Gastrocnemius medialis (tissue), 4 donors: ENCODE results near the gene ARF1.

Experiments used
- POLR2A ChIP-seq, 2 donors: fragments of 450-650 bp; IDR thresholded peaks; one replicate each; pipeline ENCODE4 v1.6.1; 2017; ENCODE audit warnings: antibody characterized with exemption in 2 of 2, mild to moderate bottlenecking in 2 of 2, moderate library complexity in 2 of 2
- TF ChIP-seq, protein P1 (sequence below), 5 experiments: fragments of 450-650 bp in 3 of 5; fragments of 200-600 bp in 2 of 5; sonication (generic) in 2 of 5; IDR thresholded peaks in 4 of 5; conservative IDR thresholded peaks in 1 of 5; 1 replicate in 4 of 5; 2 replicates in 1 of 5; pipeline ENCODE4 v1.5.1; 2016 to 2019; ENCODE audit warnings: antibody characterized with exemption in 5 of 5, mild to moderate bottlenecking in 3 of 5, moderate library complexity in 3 of 5

DNA sequence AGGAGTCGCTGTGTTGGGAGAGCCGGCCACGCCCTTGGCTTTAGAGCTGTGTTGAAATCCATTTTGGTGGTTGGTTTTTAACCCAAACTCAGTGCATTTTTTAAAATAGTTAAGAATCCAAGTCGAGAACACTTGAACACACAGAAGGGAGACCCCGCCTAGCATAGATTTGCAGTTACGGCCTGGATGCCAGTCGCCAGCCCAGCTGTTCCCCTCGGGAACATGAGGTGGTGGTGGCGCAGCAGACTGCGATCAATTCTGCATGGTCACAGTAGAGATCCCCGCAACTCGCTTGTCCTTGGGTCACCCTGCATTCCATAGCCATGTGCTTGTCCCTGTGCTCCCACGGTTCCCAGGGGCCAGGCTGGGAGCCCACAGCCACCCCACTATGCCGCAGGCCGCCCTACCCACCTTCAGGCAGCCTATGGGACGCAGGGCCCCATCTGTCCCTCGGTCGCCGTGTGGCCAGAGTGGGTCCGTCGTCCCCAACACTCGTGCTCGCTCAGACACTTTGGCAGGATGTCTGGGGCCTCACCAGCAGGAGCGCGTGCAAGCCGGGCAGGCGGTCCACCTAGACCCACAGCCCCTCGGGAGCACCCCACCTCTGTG, 15.9 kb downstream of the ARF1 start:
- TF ChIP-seq, protein P1, sequence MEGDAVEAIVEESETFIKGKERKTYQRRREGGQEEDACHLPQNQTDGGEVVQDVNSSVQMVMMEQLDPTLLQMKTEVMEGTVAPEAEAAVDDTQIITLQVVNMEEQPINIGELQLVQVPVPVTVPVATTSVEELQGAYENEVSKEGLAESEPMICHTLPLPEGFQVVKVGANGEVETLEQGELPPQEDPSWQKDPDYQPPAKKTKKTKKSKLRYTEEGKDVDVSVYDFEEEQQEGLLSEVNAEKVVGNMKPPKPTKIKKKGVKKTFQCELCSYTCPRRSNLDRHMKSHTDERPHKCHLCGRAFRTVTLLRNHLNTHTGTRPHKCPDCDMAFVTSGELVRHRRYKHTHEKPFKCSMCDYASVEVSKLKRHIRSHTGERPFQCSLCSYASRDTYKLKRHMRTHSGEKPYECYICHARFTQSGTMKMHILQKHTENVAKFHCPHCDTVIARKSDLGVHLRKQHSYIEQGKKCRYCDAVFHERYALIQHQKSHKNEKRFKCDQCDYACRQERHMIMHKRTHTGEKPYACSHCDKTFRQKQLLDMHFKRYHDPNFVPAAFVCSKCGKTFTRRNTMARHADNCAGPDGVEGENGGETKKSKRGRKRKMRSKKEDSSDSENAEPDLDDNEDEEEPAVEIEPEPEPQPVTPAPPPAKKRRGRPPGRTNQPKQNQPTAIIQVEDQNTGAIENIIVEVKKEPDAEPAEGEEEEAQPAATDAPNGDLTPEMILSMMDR (IDR thresholded peaks at IDR 0.05 in 4 of 5, conservative IDR thresholded peaks at IDR 0.05 in 1 of 5) = no peak
- no peak for TF ChIP-seq POLR2A (IDR thresholded peaks at IDR 0.05)
